SK-N-SH (cell line): Measurements from ENCODE around the gene VPS50. TPM values are rescaled to one million over a fixed set of nuclear protein-coding genes. Genes with fewer than 3 reads are reported as not detected.

Experiments used
- CTCF ChIA-PET: fragments of 300-600, 350-600 bp; formaldehyde crosslinking; extraction: SDS; loops from one replicate; lab custom pipeline; 2021; lab: Yijun Ruan, JAX
- POLR2A ChIA-PET: fragments of 350-600 bp; sonication (Branson Sonifier 250); formaldehyde crosslinking; extraction: SDS; loops from one replicate; lab custom pipeline; 2020; ENCODE audit warnings: antibody characterized with exemption, inconsistent platforms; lab: Yijun Ruan, JAX
- DNase-seq: peaks from one replicate; pipeline ENCODE4 v3.0.0; 2012
- H2AFZ ChIP-seq: fragments of 200-600 bp; sonication (generic); 2 replicates; pipeline ENCODE4 v1.8.1; 2016; ENCODE audit warnings: antibody characterized with exemption, mild to moderate bottlenecking, low read depth
- H3F3A ChIP-seq: fragments of 200-600 bp; sonication (generic); replicated peaks from 2 replicates; pipeline ENCODE3; 2016; ENCODE audit warnings: antibody characterized with exemption, mild to moderate bottlenecking; ENCODE audit not compliant: insufficient read depth
- H3K27ac ChIP-seq, 2 experiments: fragments of 200-500 bp in 1 of 2; fragments of 200-600 bp in 1 of 2; sonication (Bioruptor generic) in 1 of 2; sonication (generic), shearing (Covaris generic) in 1 of 2; 2 replicates each; pipeline versions ENCODE4 v1.5.1 to v1.6.1; 2014 to 2016; ENCODE audit warnings: low read depth in 2 of 2, inconsistent platforms in 1 of 2, low read length in 1 of 2, mild to moderate bottlenecking in 1 of 2, mixed read lengths in 1 of 2
- H3K27me3 ChIP-seq: fragments of 200-600 bp; sonication (generic), shearing (Covaris generic); 2 replicates; pipeline ENCODE4 v1.6.1; 2016; ENCODE audit warnings: mixed run types; ENCODE audit not compliant: insufficient read depth
- H3K36me3 ChIP-seq, 2 experiments: fragments of 200-500 bp in 1 of 2; fragments of 200-600 bp in 1 of 2; sonication (Bioruptor generic) in 1 of 2; sonication (generic) in 1 of 2; replicated peaks in 1 of 2; 2 replicates each; pipeline versions ENCODE3 to v1.5.1; 2014 to 2016; ENCODE audit warnings: low read length in 1 of 2, mild to moderate bottlenecking in 1 of 2; ENCODE audit not compliant: insufficient read depth in 2 of 2, control insufficient read depth in 1 of 2
- H3K4me1 ChIP-seq, 2 experiments: fragments of 200-500 bp in 1 of 2; fragments of 200-600 bp in 1 of 2; sonication (Bioruptor generic) in 1 of 2; sonication (generic), shearing (Covaris generic) in 1 of 2; 2 replicates each; pipeline versions ENCODE4 v1.5.1 to v1.6.1; 2014 to 2016; ENCODE audit warnings: low read depth in 1 of 2, low read length in 1 of 2, mixed run types in 1 of 2; ENCODE audit not compliant: insufficient read depth in 2 of 2, control insufficient read depth in 1 of 2
- H3K4me2 ChIP-seq: fragments of 200-600 bp; sonication (generic), shearing (Covaris generic); 2 replicates; pipeline ENCODE4 v1.6.1; 2017; ENCODE audit warnings: mixed run types
- H3K4me3 ChIP-seq, 2 experiments: fragments of 200-500 bp in 1 of 2; fragments of 200-600 bp in 1 of 2; sonication (Bioruptor generic) in 1 of 2; sonication (generic), shearing (Covaris generic) in 1 of 2; 2 replicates each; pipeline versions ENCODE4 v1.5.1 to v1.8.1; 2014 to 2016; ENCODE audit warnings: low read depth in 2 of 2, inconsistent platforms in 1 of 2, low read length in 1 of 2, mild to moderate bottlenecking in 1 of 2, mixed read lengths in 1 of 2, moderate library complexity in 1 of 2
- H3K79me2 ChIP-seq: fragments of 200-600 bp; sonication (generic); 2 replicates; pipeline ENCODE4 v1.8.1; 2017; ENCODE audit warnings: mild to moderate bottlenecking; ENCODE audit not compliant: insufficient read depth
- H3K9ac ChIP-seq: fragments of 200-600 bp; sonication (generic); 2 replicates; pipeline ENCODE4 v1.6.1; 2017; ENCODE audit warnings: mixed run types
- H3K9me2 ChIP-seq: fragments of 200-600 bp; sonication (generic); 2 replicates; pipeline ENCODE4 v1.6.1; 2017; ENCODE audit warnings: mixed run types
- H3K9me3 ChIP-seq: fragments of 200-600 bp; sonication (generic); 2 replicates; pipeline ENCODE4 v1.6.1; 2017; ENCODE audit warnings: mixed run types, mild to moderate bottlenecking, moderate library complexity
- H4K20me1 ChIP-seq: fragments of 200-600 bp; sonication (generic); 2 replicates; pipeline ENCODE4 v1.6.1; 2017; ENCODE audit warnings: mild to moderate bottlenecking, mixed run types; ENCODE audit not compliant: insufficient read depth
- CTCF ChIP-seq: fragments of 200-600 bp; sonication (generic); IDR thresholded peaks from 2 replicates; pipeline ENCODE4 v1.6.1; 2017; ENCODE audit warnings: antibody characterized with exemption, mild to moderate bottlenecking, moderate library complexity
- ELF1 ChIP-seq: IDR thresholded peaks from 2 replicates; pipeline ENCODE4 v1.4.0; 2012
- EP300 ChIP-seq, 2 experiments: IDR thresholded peaks; 2 replicates each; pipeline versions ENCODE4 v1.4.0 to v1.6.1; 2012; ENCODE audit warnings: borderline replicate concordance in 1 of 2, low read depth in 1 of 2, low read length in 1 of 2
- EZH2phosphoT487 ChIP-seq: fragments of 200-600 bp; sonication (generic); IDR thresholded peaks from 2 replicates; pipeline ENCODE4 v1.6.1; 2017; ENCODE audit warnings: low read depth, mixed run types, mild to moderate bottlenecking, antibody characterized with exemption, moderate library complexity, borderline replicate concordance
- FOSL2 ChIP-seq: IDR thresholded peaks from 2 replicates; pipeline ENCODE4 v1.4.0; 2012; ENCODE audit warnings: low read depth, mild to moderate bottlenecking, moderate library complexity, borderline replicate concordance
- FOXJ3 ChIP-seq: sonication (generic); formaldehyde crosslinking; IDR thresholded peaks from 2 replicates; pipeline ENCODE4 v1.5.1; 2020; ENCODE audit warnings: mild to moderate bottlenecking, missing genetic modification reagents
- GABPA ChIP-seq: IDR thresholded peaks from 2 replicates; pipeline ENCODE4 v1.4.0; 2012; ENCODE audit warnings: low read depth, mild to moderate bottlenecking
- GATA2 ChIP-seq: sonication (generic); formaldehyde crosslinking; IDR thresholded peaks from 2 replicates; pipeline ENCODE4 v1.5.0; 2020; ENCODE audit warnings: mild to moderate bottlenecking, missing genetic modification reagents
- JUND ChIP-seq: IDR thresholded peaks from 2 replicates; pipeline ENCODE4 v1.4.0; 2012
- MEF2A ChIP-seq: IDR thresholded peaks from 2 replicates; pipeline ENCODE4 v1.4.0; 2012; ENCODE audit warnings: low read depth, borderline replicate concordance
- MXI1 ChIP-seq: IDR thresholded peaks from 2 replicates; pipeline ENCODE4 v1.6.1; 2012; ENCODE audit warnings: mild to moderate bottlenecking, low read depth, low read length, improper control_type of control experiment
- NRF1 ChIP-seq: IDR thresholded peaks from 2 replicates; pipeline ENCODE4 v1.6.1; 2012; ENCODE audit warnings: low read depth, mild to moderate bottlenecking, low read length
- RAD21 ChIP-seq: IDR thresholded peaks from 2 replicates; pipeline ENCODE4 v1.6.1; 2012; ENCODE audit warnings: mild to moderate bottlenecking, low read length
- RCOR1 ChIP-seq: fragments of 150-350 bp; IDR thresholded peaks from 2 replicates; pipeline ENCODE4 v1.6.1; 2017; ENCODE audit warnings: antibody characterized with exemption, low read length
- REST ChIP-seq: IDR thresholded peaks from 2 replicates; pipeline ENCODE4 v1.6.1; 2012; ENCODE audit warnings: mild to moderate bottlenecking, low read depth, low read length, moderate library complexity
- RFX5 ChIP-seq: IDR thresholded peaks from 2 replicates; pipeline ENCODE4 v1.6.1; 2012; ENCODE audit warnings: mild to moderate bottlenecking, improper control_type of control experiment, low read length
- SIN3A ChIP-seq: IDR thresholded peaks from 2 replicates; pipeline ENCODE4 v1.6.1; 2012; ENCODE audit warnings: low read depth, mild to moderate bottlenecking, low read length, moderate library complexity, borderline replicate concordance
- TAF1 ChIP-seq: IDR thresholded peaks from 2 replicates; pipeline ENCODE4 v1.6.1; 2012; ENCODE audit warnings: low read depth, mild to moderate bottlenecking, low read length, moderate library complexity, borderline replicate concordance
- TCF12 ChIP-seq: IDR thresholded peaks from 2 replicates; pipeline ENCODE4 v1.4.0; 2012
- TEAD4 ChIP-seq: IDR thresholded peaks from 2 replicates; pipeline ENCODE4 v1.4.0; 2012; ENCODE audit warnings: mild to moderate bottlenecking, borderline replicate concordance; ENCODE audit not compliant: insufficient read depth
- USF2 ChIP-seq: fragments of 150-350 bp; IDR thresholded peaks from 2 replicates; pipeline ENCODE4 v1.6.1; 2017; ENCODE audit warnings: antibody characterized with exemption, low read length, low read depth, borderline replicate concordance
- whole genome bisulfite sequencing: methylation state at CpG from one replicate; pipeline ENCODE4 v1.1.6; 2017; ENCODE audit warnings: low lambda C conversion rate; 5-methylcytosine and 5-hydroxymethylcytosine counted together
- polyA plus RNA-seq, 3 experiments: library from polyadenylated mRNA; depleted of rRNA; stranded (reverse); fragments of >200 nt; gene quantifications; 2 replicates each; pipeline ENCODE4 v1.2.3, GENCODE V29; 2012
- TF ChIP-seq, protein P1 (sequence below): IDR thresholded peaks from 2 replicates; pipeline ENCODE4 v1.4.0; 2012; ENCODE audit warnings: low read depth

The VPS50 gene
- polyA plus RNA-seq, 1 of the 3 experiments (the other 2 are of a cell fraction) = 9.1 TPM

GRCh38 chr7:93194386-93194785 lies 37.8 kb upstream of the VPS50 start (continued):
- TF ChIP-seq TEAD4 (no peak), RFX5 (no peak)
- TF ChIP-seq, all 33 proteins: peak for 0

DNA sequence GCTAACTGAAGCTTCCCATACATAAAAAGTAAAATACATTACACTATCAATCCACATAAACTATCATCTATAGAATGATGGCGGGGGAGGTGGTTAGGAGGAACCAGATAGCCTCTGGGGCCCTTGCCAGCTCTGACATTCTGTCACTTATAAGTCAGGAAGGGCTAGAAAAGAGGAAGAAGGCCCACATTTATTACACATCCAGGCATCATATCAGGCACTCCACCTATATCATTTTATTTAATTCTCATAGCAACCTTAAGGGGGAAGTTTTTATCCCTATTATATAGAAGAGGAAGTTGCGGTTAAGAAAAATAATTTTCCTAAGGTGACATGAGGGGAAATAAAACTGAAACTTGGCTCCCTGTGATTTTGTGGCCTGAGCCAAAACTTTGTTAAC lies 35.8 kb upstream of the VPS50 start:
- Histone ChIP-seq H3K9ac (no peak overlapping the region), H4K20me1 (no peaks in the 10 kb centered on the region), H3K27ac (no peak overlapping the region), H3K79me2 (no peaks in the 10 kb centered on the region), H3K4me1 (no peaks in the 10 kb centered on the region; a peak in 1 of 4 replicates), H2AFZ (no peak overlapping the region), H3K4me3 (no peak overlapping the region), H3F3A (no peaks in the 10 kb centered on the region), H3K36me3 (no peaks in the 10 kb centered on the region), H3K9me2 (no peaks in the 10 kb centered on the region), H3K27me3 (peaks cover 16% of the 10 kb centered on the region; the same call in 1 of the 2 replicates), H3K9me3 (no peaks in the 10 kb centered on the region), H3K4me2 (no peak overlapping the region)
- TF ChIP-seq EP300 (IDR thresholded peaks at IDR 0.05; ENCODE audit: borderline replicate concordance in 1 of 2, low read depth in 1 of 2, low read length in 1 of 2) (no peak), MEF2A (no peak), GABPA (no peak), RCOR1 (no peak), JUND (no peak), EZH2phosphoT487 (no peak), ELF1 (no peak), FOSL2 (no peak), CTCF (no peak), RFX5 (no peak), NRF1 (no peak), TAF1 (no peak), GATA2 (CRISPR knock-in tag) (no peak)
- ChIA-PET POLR2A (no interaction called here), CTCF (interaction anchor here (0.7 to 1.4 kb wide), 2 partner anchors 11 to 32 kb away, joined by 3 read pairs; no protein-coding TSS in a partner anchor)
- DNase-seq = no peak
- WGBS = 36% methylated on average over 2 of the region's 2 CpGs

DNA sequence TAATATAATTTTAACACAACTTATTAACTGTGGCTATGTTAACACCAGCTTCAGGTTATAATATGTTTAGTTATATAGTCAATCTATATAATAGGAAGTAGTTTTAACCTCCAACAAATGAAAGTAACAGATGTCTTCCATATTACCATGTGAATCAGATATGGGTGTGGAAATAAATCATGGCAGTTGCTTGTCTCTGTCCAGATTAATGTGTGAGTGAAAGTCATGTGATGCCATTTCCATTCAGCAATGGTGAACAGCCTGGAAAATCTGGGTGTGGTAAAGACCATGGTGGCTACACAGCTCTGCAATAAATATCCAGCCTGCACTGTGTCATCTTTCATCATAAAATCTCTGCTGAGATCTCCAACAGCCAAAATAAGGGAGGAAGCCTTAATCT lies 33.7 kb upstream of the VPS50 start:
- H4K20me1 ChIP-seq = no peaks in the 10 kb centered on the region
- no peak for TF ChIP-seq USF2
- no peak for TF ChIP-seq REST
- no peak for TF ChIP-seq SIN3A
- no peak for TF ChIP-seq EP300 (IDR thresholded peaks at IDR 0.05; ENCODE audit: borderline replicate concordance in 1 of 2, low read depth in 1 of 2, low read length in 1 of 2)
- TF ChIP-seq, protein P1, sequence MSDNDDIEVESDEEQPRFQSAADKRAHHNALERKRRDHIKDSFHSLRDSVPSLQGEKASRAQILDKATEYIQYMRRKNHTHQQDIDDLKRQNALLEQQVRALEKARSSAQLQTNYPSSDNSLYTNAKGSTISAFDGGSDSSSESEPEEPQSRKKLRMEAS = no peak
- TF ChIP-seq RFX5 = no peak
- TF ChIP-seq RCOR1 = no peak
- no peak for TF ChIP-seq RAD21
- TF ChIP-seq FOSL2 = no peak
- TF ChIP-seq TCF12 = no peak
- TF ChIP-seq MXI1 = no peak
- TF ChIP-seq FOXJ3 (CRISPR knock-in tag) = no peak

More for the DNA sequence above, 33.7 kb upstream of the VPS50 start:
- no peaks in the 10 kb centered on the region for H3K79me2 ChIP-seq
- H2AFZ ChIP-seq = no peak overlapping the region
- no peaks in the 10 kb centered on the region for H3K9me2 ChIP-seq
- H3K36me3 ChIP-seq = no peaks in the 10 kb centered on the region
- H3K9me3 ChIP-seq = no peaks in the 10 kb centered on the region
- no peak for DNase-seq
- H3K4me2 ChIP-seq = no peak overlapping the region
- H3K4me3 ChIP-seq = no peak overlapping the region
- POLR2A ChIA-PET = no interaction called here
- H3K4me1 ChIP-seq = no peaks in the 10 kb centered on the region; a peak in 1 of 4 replicates
- H3K27ac ChIP-seq = no peak overlapping the region
- H3K27me3 ChIP-seq = peaks cover 16% of the 10 kb centered on the region; the same call in 1 of the 2 replicates
- no peak overlapping the region for H3K9ac ChIP-seq
- H3F3A ChIP-seq = no peaks in the 10 kb centered on the region
- CTCF ChIA-PET = interaction anchor here (1.0 kb wide), 1 partner anchor 30 kb away, joined by 4 read pairs; no protein-coding TSS in a partner anchor
